NT2/D1 (cell line): ENCODE results near the gene HOXA10.
A peak's percentile ranks its signal among the peaks of the same experiment; 100 is the strongest.

ENCODE experiments used
- DNase-seq: peaks from one replicate; pipeline ENCODE4 v3.0.0-alpha.2; 2011; ENCODE audit warnings: low read depth, low spot score
- H3K27me3 ChIP-seq: 2 replicates; pipeline ENCODE4 v1.6.0; 2011; ENCODE audit warnings: mild to moderate bottlenecking; ENCODE audit not compliant: insufficient read length, insufficient read depth
- H3K36me3 ChIP-seq: 2 replicates; pipeline ENCODE4 v1.6.1; 2011; ENCODE audit warnings: mild to moderate bottlenecking, low read length, mixed read lengths; ENCODE audit not compliant: insufficient read depth, insufficient read length
- H3K4me1 ChIP-seq: 2 replicates; pipeline ENCODE4 v1.5.1; 2011; ENCODE audit not compliant: insufficient read depth, insufficient read length
- H3K4me3 ChIP-seq: 2 replicates; pipeline ENCODE4 v1.5.1; 2011; ENCODE audit warnings: low read depth; ENCODE audit not compliant: insufficient read length
- H3K9ac ChIP-seq: 2 replicates; pipeline ENCODE4 v1.6.0; 2011; ENCODE audit warnings: low read depth; ENCODE audit not compliant: insufficient read length
- H3K9me3 ChIP-seq: 2 replicates; pipeline ENCODE4 v1.5.1; 2011; ENCODE audit warnings: mild to moderate bottlenecking, low read length; ENCODE audit not compliant: insufficient read depth
- SUZ12 ChIP-seq: IDR thresholded peaks from 2 replicates; pipeline ENCODE4 v1.6.1; 2011; ENCODE audit not compliant: insufficient read length, insufficient read depth; ENCODE audit errors: extremely low read depth
- YY1 ChIP-seq: IDR thresholded peaks from 2 replicates; pipeline ENCODE4 v1.6.1; 2011; ENCODE audit not compliant: insufficient read length, insufficient read depth
- ZNF274 ChIP-seq: IDR thresholded peaks from 2 replicates; pipeline ENCODE4 v1.6.1; 2011; ENCODE audit warnings: mild to moderate bottlenecking, low read depth, low read length

Gene HOXA10

DNA sequence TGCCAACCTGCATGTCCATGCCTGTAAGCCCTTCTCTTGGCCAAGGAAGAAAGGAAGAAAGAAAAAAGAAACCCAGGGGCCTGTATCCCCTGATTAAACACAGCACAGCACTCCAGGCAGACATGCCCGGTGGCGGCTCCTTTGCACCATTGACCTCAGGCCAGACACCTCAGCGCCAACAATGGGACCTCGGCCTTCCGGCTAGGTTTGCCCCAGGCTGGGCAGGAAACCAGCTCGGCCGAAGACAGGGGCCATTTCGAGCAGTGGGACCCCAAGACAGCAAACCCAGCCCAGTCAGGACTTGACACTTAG, 2.8 kb downstream of the HOXA10 start:
- no peak for DNase-seq
- H3K4me3 ChIP-seq: no peak overlapping the region
- no peaks in the 10 kb centered on the region for H3K9me3 ChIP-seq
- no peak for TF ChIP-seq ZNF274
- no peak for TF ChIP-seq YY1
- TF ChIP-seq SUZ12: no peak
- peaks cover 100% of the 10 kb centered on the region for H3K27me3 ChIP-seq
- H3K4me1 ChIP-seq: peaks cover 18% of the 10 kb centered on the region
- no peaks in the 10 kb centered on the region for H3K36me3 ChIP-seq
- H3K9ac ChIP-seq: no peak overlapping the region

- no peaks in the 10 kb centered on the region for H3K36me3 ChIP-seq
- TF ChIP-seq YY1: no peak
- TF ChIP-seq SUZ12: no peak
- no peak for TF ChIP-seq ZNF274
- H3K9me3 ChIP-seq: no peaks in the 10 kb centered on the region
- H3K4me1 ChIP-seq: peaks cover 21% of the 10 kb centered on the region
- no peak overlapping the region for H3K9ac ChIP-seq
- DNase-seq: no peak
- H3K4me3 ChIP-seq: no peak overlapping the region
- H3K27me3 ChIP-seq: peaks cover 100% of the 10 kb centered on the region
These were observed 3.4 kb downstream of the HOXA10 start for GRCh38 chr7:27170426-27171324.

- Histone ChIP-seq H3K4me3 (peak overlapping the region; percentile 18), H3K9me3 (no peaks in the 10 kb centered on the region), H3K27me3 (peaks cover 100% of the 10 kb centered on the region), H3K4me1 (peaks cover 22% of the 10 kb centered on the region), H3K9ac (no peak overlapping the region), H3K36me3 (no peaks in the 10 kb centered on the region)
- DNase-seq: no peak
- TF ChIP-seq SUZ12 (peak; percentile 81), YY1 (no peak), ZNF274 (no peak)
These were observed 4.3 kb downstream of the HOXA10 start for GRCh38 chr7:27169658-27170425.

DNA sequence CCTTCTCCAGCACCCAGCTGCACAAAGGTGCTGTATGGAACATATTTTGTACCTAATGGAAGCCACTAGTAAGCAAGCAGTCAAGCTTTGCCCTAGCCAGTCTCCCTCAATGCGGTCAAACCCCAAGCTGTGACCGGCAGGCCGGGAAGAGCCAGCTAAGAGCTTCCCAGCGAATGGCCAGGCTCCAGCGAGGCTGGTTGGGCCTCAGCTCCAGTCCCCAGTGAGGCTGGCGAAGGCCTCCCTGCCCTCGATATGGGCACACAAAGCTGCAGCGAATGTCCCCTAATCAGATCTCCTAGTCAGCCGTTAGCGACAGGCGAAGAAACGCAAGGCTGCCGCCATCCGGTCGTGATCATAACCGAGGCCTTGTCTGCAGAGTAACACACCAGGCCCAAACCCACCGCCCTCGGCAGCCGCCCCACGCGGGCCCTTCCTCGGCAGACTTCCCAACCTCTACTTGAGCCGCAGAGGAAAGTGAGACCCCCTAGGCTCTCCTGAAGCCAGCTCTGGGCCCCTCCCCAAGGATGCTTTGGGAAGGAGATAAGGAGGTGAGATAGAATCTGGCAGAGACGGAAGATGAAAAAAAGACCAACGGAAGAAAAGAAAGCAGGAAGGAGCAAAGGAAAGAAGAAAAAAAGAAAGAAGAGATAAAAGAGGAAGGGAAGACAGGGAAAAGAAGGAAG, 5.7 kb downstream of the HOXA10 start:
- DNase-seq: no peak
- Histone ChIP-seq H3K4me3 (no peak overlapping the region), H3K36me3 (no peaks in the 10 kb centered on the region), H3K9ac (no peak overlapping the region), H3K9me3 (no peaks in the 10 kb centered on the region), H3K27me3 (peaks cover 100% of the 10 kb centered on the region), H3K4me1 (peaks cover 26% of the 10 kb centered on the region)
- TF ChIP-seq SUZ12 (peak; percentile 92), YY1 (no peak)

GRCh38 chr7:27167916-27168264, 6.2 kb downstream of the HOXA10 start:
- no peak overlapping the region for H3K4me3 ChIP-seq
- H3K4me1 ChIP-seq: peaks cover 26% of the 10 kb centered on the region
- TF ChIP-seq YY1: no peak
- no peak for TF ChIP-seq SUZ12
- H3K36me3 ChIP-seq: no peaks in the 10 kb centered on the region
- no peaks in the 10 kb centered on the region for H3K9me3 ChIP-seq
- H3K9ac ChIP-seq: no peak overlapping the region
- no peak for DNase-seq
- H3K27me3 ChIP-seq: peaks cover 100% of the 10 kb centered on the region

- DNase-seq: no peak
- TF ChIP-seq ZNF274: no peak
- TF ChIP-seq SUZ12: peak; percentile 99
- TF ChIP-seq YY1: no peak
- H3K9me3 ChIP-seq: no peaks in the 10 kb centered on the region
- H3K4me3 ChIP-seq: peak overlapping the region; percentile 4
- peak overlapping the region; percentile 21 for H3K9ac ChIP-seq
- peaks cover 21% of the 10 kb centered on the region for H3K4me1 ChIP-seq
- H3K36me3 ChIP-seq: no peaks in the 10 kb centered on the region
- H3K27me3 ChIP-seq: peaks cover 100% of the 10 kb centered on the region
These were observed 7.3 kb downstream of the HOXA10 start for GRCh38 chr7:27166531-27167505.
